Loucy (cell line): ENCODE data around the gene SURF6.

ENCODE experiments used
- EZH2phosphoT487 ChIP-seq: fragments of 200-600 bp; IDR thresholded peaks from 2 replicates; pipeline ENCODE4 v1.6.1; 2018; ENCODE audit warnings: antibody characterized with exemption, mild to moderate bottlenecking, moderate library complexity, borderline replicate concordance
- TF ChIP-seq, protein P1 (sequence below): fragments of 200-600 bp; sonication (generic); conservative IDR thresholded peaks from 2 replicates; pipeline ENCODE4 v1.5.1; 2014; ENCODE audit warnings: mild to moderate bottlenecking, antibody characterized with exemption, low read length

DNA sequence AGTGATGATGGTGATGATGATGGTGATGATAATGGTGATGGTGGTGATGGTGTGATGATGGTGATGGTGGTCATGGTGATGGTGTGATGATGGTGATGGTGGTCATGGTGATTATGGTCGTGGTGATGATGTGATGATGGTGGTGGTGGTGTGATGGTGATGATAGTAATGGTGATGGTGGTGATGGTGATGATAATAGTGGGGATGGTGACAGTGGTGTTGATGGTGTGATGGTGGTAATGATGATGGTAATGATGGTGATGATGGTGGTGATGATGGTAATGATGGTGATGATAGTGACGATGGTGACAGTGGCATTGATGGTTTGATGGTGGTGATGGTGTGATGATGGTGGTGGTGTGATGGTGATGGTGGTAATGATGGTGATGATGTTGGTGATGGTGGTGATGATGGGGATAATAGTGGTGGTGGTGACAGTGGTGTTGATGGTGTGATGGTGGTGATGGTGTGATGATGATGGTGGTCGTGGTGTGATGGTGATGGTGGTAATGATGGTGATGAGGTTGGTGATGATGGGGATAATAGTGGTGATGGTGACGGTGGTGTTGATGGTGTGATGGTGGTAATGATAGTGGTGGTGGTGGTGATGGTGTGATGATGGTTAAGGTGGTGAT lies 46.6 kb upstream of the SURF6 start:
- TF ChIP-seq, protein P1, sequence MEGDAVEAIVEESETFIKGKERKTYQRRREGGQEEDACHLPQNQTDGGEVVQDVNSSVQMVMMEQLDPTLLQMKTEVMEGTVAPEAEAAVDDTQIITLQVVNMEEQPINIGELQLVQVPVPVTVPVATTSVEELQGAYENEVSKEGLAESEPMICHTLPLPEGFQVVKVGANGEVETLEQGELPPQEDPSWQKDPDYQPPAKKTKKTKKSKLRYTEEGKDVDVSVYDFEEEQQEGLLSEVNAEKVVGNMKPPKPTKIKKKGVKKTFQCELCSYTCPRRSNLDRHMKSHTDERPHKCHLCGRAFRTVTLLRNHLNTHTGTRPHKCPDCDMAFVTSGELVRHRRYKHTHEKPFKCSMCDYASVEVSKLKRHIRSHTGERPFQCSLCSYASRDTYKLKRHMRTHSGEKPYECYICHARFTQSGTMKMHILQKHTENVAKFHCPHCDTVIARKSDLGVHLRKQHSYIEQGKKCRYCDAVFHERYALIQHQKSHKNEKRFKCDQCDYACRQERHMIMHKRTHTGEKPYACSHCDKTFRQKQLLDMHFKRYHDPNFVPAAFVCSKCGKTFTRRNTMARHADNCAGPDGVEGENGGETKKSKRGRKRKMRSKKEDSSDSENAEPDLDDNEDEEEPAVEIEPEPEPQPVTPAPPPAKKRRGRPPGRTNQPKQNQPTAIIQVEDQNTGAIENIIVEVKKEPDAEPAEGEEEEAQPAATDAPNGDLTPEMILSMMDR: no peak
- no peak for TF ChIP-seq EZH2phosphoT487
